PC-9 (cell line): ENCODE measurements around the gene SOCS6.

ENCODE experiments used
- CTCF ChIP-seq: fragments of 200-600 bp; sonication (generic); conservative IDR thresholded peaks from 2 replicates; pipeline ENCODE4 v1.6.1; 2017; ENCODE audit warnings: mixed run types, antibody characterized with exemption, mild to moderate bottlenecking, moderate library complexity
- EZH2 ChIP-seq: fragments of 200-600 bp; sonication (generic); IDR thresholded peaks from 2 replicates; pipeline ENCODE4 v1.8.0; 2017; ENCODE audit warnings: antibody characterized with exemption, low read depth

DNA sequence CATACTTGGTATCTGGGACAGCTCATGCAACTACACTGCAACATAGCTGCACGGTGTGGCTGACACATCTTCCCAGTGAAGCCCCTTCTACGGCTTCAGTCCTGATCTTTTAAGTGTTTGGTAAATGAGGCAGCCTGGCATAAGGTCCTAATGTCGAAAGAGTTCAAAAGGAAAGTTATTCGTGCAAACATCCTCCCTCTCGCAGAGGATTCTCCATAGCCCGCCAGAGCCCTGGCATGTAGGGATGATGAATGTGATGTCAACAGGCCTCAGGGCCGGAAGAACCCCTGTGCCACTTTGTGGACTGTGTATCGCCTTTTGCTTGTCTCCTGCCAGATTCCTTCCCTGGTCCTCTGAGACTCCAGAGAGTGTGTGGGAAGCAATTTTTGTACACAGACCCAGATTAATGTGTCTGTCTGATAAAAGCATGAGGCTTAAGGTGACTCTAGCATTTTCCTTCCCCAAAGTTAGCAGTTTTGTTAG, 88.5 kb downstream of the SOCS6 start:
- no peak for TF ChIP-seq EZH2
- no peak for TF ChIP-seq CTCF
